ENCODE data around the gene ALG14.

- TF ChIP-seq CTCF (conservative IDR thresholded peaks at IDR 0.05): no peak
- no peak for TF ChIP-seq ZFX (IDR thresholded peaks at IDR 0.05)
Observed at GRCh38 chr1:95097426-95097825, 24.7 kb upstream of the ALG14 start.
